Spleen (tissue), 11 donors: ENCODE measurements around the gene BLNK. TPM values are rescaled to one million over a fixed set of nuclear protein-coding genes. Genes with fewer than 3 reads are reported as not detected.

Source experiments
- DNase-seq: peaks from one replicate; pipeline ENCODE4 v3.0.0-alpha.2; 2020
- H3K27ac ChIP-seq, 8 donors: fragments of 200-600 bp; sonication (generic) in 7 of 8; 1 replicate in 4 of 8; 2 replicates in 4 of 8; pipeline versions ENCODE4 v1.5.0 to v1.8.0; 2016 to 2021; ENCODE audit warnings: inconsistent platforms in 4 of 8, mild to moderate bottlenecking in 4 of 8, moderate library complexity in 1 of 8
- H3K27me3 ChIP-seq, 7 donors: fragments of 200-600 bp; sonication (generic) in 6 of 7; replicated peaks in 1 of 7; 1 replicate in 4 of 7; 2 replicates in 3 of 7; pipeline versions ENCODE4 v1.5.0 to v1.8.0; 2016 to 2021; ENCODE audit warnings: inconsistent platforms in 3 of 7, mild to moderate bottlenecking in 1 of 7
- H3K36me3 ChIP-seq, 6 donors: fragments of 200-600 bp; sonication (generic) in 5 of 6; 1 replicate in 4 of 6; 2 replicates in 2 of 6; pipeline versions ENCODE4 v1.5.0 to v1.8.0; 2016 to 2021; ENCODE audit warnings: inconsistent platforms in 2 of 6
- H3K4me1 ChIP-seq, 6 donors: fragments of 200-600 bp; sonication (generic) in 5 of 6; 1 replicate in 3 of 6; 2 replicates in 3 of 6; pipeline versions ENCODE4 v1.5.0 to v1.8.0; 2016 to 2021; ENCODE audit warnings: inconsistent platforms in 3 of 6
- H3K4me3 ChIP-seq, 8 donors: fragments of 200-600 bp; sonication (generic) in 7 of 8; 1 replicate in 4 of 8; 2 replicates in 4 of 8; pipeline versions ENCODE4 v1.5.0 to v1.8.0; 2016 to 2021; ENCODE audit warnings: inconsistent platforms in 4 of 8, mild to moderate bottlenecking in 4 of 8, moderate library complexity in 2 of 8
- H3K9me3 ChIP-seq, 8 donors: fragments of 200-600 bp; sonication (generic) in 7 of 8; 1 replicate in 4 of 8; 2 replicates in 4 of 8; pipeline versions ENCODE4 v1.5.0 to v1.8.0; 2016 to 2021; ENCODE audit warnings: inconsistent platforms in 4 of 8
- POLR2A ChIP-seq, 3 donors: fragments of 450-650 bp; IDR thresholded peaks; one replicate each; pipeline ENCODE4 v1.5.1; 2017; ENCODE audit warnings: antibody characterized with exemption in 3 of 3, mild to moderate bottlenecking in 1 of 3
- POLR2AphosphoS5 ChIP-seq, 3 donors: sonication (generic); formaldehyde crosslinking; IDR thresholded peaks; one replicate each; pipeline ENCODE4 v1.5.1; 2017; ENCODE audit warnings: antibody characterized with exemption in 3 of 3
- WGBS, 5 donors: extraction: QIAGEN DNeasy Blood & Tissue Kit in 3 of 5; methylation state at CpG; one replicate each; pipeline versions ENCODE4 v1.1.5 to v1.1.7; 2013 to 2018; 5-methylcytosine and 5-hydroxymethylcytosine counted together
- intact Hi-C: fragments of 100-400 bp; cut with DNase I; formaldehyde crosslinking; loops from one replicate; pipeline ENCODE4 v1.15.0; 2023; ENCODE audit warnings: low total_unique reads
- polyA plus RNA-seq, 3 donors: library from polyadenylated mRNA; stranded (reverse); fragments of 200-250 nt; gene quantifications; one replicate each; pipeline ENCODE4 v1.2.1, GENCODE V29; 2013
- total RNA-seq, 7 donors: library from RNA; depleted of rRNA in 3 of 7; stranded (reverse); fragments of >200 nt in 3 of 7; fragmentation: NEBNext Ultra II Directional in 4 of 7; extraction: Animal tissue kit (Norgen Biotek cat#: 25700) in 4 of 7; gene quantifications; one replicate each; pipeline versions ENCODE4 v1.1.0 to v1.2.1, GENCODE V29; 2016 to 2021
- TF ChIP-seq, protein P1 (sequence below), 11 experiments: fragments of 200-600 bp in 7 of 11; fragments of 450-650 bp in 4 of 11; sonication (generic) in 4 of 11; IDR thresholded peaks in 8 of 11; conservative IDR thresholded peaks in 3 of 11; 1 replicate in 7 of 11; 2 replicates in 4 of 11; pipeline versions ENCODE4 v1.4.0 to v1.8.0; 2016 to 2021; ENCODE audit warnings: antibody characterized with exemption in 11 of 11, inconsistent platforms in 4 of 11, mild to moderate bottlenecking in 1 of 11
- donor health status: healthy with polysubstance abuse.
- donor health status: DM: no; HTN: no; CAD: no; lungs with moderate emphysema.
- donor health status: DM: no; HTN: no; CAD: no.
- donor health status: Bipolar disorder and iron deficiency.
- donor health status: healthy.
- donor health status: DM: no; HTN: no; CAD: no.
- donor health status: DM: yes; HTN: yes; CAD: no.

The BLNK gene
- total and polyA plus RNA-seq, 10 donors: 63.7 to 128 (median 91.0) TPM

DNA sequence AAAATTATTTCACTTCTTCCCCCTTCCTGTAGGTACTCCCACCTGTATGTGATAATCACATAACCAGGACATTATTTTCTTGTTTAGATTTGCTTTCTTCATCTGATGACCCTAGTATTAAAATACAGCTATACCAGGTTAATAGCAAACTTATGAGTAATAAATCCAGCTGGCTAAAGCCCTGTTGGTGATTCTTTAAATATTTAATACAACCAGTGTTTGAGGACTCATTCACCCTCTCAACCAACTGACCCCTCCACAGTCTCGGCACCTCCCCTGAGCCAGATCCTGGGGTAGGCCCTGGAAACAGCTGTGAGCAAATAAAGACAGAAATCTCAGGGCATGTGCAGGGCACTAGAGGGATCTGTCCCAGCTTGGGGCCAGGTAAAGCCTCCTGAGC, 58.5 kb downstream of the BLNK start:
- Histone ChIP-seq H3K4me3 (no peak overlapping the region), H3K9me3 (no peaks in the 10 kb centered on the region), H3K27me3 (no peaks in the 10 kb centered on the region), H3K36me3 (peaks cover 0 to 98% (median 60%) of the 10 kb centered on the region in 6 donors), H3K27ac (no peak overlapping the region), H3K4me1 (no peaks in the 10 kb centered on the region)
- no peak for DNase-seq
- intact Hi-C loops: no loop called here
- WGBS, 5 donors: 91 to 100% (median 96%) methylated on average over 1 of the region's 1 CpG
- TF ChIP-seq POLR2A (IDR thresholded peaks at IDR 0.05) (no peak), POLR2AphosphoS5 (IDR thresholded peaks at IDR 0.05) (no peak)
- TF ChIP-seq, protein P1, sequence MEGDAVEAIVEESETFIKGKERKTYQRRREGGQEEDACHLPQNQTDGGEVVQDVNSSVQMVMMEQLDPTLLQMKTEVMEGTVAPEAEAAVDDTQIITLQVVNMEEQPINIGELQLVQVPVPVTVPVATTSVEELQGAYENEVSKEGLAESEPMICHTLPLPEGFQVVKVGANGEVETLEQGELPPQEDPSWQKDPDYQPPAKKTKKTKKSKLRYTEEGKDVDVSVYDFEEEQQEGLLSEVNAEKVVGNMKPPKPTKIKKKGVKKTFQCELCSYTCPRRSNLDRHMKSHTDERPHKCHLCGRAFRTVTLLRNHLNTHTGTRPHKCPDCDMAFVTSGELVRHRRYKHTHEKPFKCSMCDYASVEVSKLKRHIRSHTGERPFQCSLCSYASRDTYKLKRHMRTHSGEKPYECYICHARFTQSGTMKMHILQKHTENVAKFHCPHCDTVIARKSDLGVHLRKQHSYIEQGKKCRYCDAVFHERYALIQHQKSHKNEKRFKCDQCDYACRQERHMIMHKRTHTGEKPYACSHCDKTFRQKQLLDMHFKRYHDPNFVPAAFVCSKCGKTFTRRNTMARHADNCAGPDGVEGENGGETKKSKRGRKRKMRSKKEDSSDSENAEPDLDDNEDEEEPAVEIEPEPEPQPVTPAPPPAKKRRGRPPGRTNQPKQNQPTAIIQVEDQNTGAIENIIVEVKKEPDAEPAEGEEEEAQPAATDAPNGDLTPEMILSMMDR (IDR thresholded peaks at IDR 0.05 in 8 of 11, conservative IDR thresholded peaks at IDR 0.05 in 3 of 11): no peak

DNA sequence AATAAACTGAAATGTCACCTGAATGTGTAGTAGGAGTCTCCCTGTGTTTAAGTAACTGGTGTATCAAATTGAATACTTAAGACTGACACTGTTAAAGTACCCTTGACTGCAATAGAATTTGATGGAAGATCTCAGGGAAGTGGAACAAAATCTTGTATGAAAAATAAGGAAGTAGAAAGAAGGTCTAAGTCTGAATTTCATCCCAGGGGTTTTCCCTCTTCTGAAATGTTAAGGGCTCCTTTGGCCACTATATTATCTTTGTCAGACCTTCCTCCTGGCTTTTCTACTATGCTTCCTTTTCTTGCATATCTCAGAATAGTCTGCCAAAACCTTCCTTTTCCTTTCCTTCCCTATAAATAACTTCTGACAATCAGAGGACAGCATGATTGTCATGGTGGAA, 59.6 kb downstream of the BLNK start:
- intact Hi-C loops: no loop called here
- no peaks in the 10 kb centered on the region for H3K27me3 ChIP-seq
- H3K4me1 ChIP-seq: no peaks in the 10 kb centered on the region
- H3K9me3 ChIP-seq: no peaks in the 10 kb centered on the region
- TF ChIP-seq POLR2AphosphoS5 (IDR thresholded peaks at IDR 0.05) (no peak), POLR2A (IDR thresholded peaks at IDR 0.05) (no peak)
- TF ChIP-seq, protein P1 (IDR thresholded peaks at IDR 0.05 in 8 of 11, conservative IDR thresholded peaks at IDR 0.05 in 3 of 11): no peak
- H3K27ac ChIP-seq: no peak overlapping the region
- no peak overlapping the region for H3K4me3 ChIP-seq
- H3K36me3 ChIP-seq: peaks cover 0 to 100% (median 67%) of the 10 kb centered on the region in 6 donors
- DNase-seq: no peak

DNA sequence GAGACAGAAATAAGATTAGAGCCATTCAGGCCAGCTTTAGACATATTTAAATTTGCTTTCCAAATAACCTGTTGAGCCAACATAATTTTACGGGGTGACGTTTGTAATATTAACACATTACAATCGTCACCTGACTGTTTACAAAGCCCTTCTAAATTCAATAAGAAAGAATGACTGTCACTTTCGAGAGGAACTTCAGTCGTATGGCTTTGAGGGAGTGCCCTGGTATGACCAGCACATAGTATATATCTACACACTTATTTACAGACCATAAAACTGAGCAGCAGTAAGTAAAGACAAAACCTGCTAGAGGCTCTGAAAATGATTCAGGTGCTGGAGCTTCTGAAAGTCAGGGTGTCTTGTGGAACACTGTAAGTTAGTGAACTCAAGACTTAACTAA, 62.4 kb downstream of the BLNK start:
- Histone ChIP-seq H3K27me3 (no peaks in the 10 kb centered on the region), H3K4me3 (no peak overlapping the region), H3K27ac (no peak overlapping the region), H3K36me3 (peaks cover 0 to 100% (median 66%) of the 10 kb centered on the region in 6 donors), H3K4me1 (no peaks in the 10 kb centered on the region), H3K9me3 (no peaks in the 10 kb centered on the region)
- intact Hi-C loops: no loop called here
- 71 to 87% (median 75%) methylated on average over 5 of the region's 5 CpGs for WGBS, 5 donors
- TF ChIP-seq POLR2A (IDR thresholded peaks at IDR 0.05) (no peak), POLR2AphosphoS5 (IDR thresholded peaks at IDR 0.05) (no peak)
- TF ChIP-seq, protein P1 (IDR thresholded peaks at IDR 0.05 in 8 of 11, conservative IDR thresholded peaks at IDR 0.05 in 3 of 11): no peak
- no peak for DNase-seq

DNA sequence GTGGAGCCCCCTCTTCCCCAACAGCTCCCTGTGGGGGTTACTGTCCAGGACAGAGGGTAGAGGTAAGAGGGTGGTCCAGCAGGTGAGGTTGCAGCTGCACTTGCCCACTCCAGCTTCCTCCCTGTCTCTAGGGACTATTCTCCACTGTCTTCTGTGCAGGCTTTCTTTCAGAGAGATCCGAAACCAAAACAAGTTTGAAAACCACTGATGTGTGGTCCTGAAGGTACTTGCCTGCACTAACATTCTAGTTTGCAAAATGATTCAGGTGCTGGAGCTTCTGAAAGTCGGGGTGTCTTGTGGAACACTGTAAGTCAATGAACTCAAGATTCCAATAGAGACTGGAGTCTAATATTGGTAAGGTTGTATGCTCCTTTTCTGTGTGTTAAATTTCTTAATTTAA, 63.1 kb downstream of the BLNK start:
- WGBS, 5 donors: 76 to 86% (median 77%) methylated on average over 2 of the region's 2 CpGs
- TF ChIP-seq POLR2AphosphoS5 (IDR thresholded peaks at IDR 0.05): no peak
- Histone ChIP-seq H3K4me1 (no peaks in the 10 kb centered on the region), H3K4me3 (no peak overlapping the region), H3K36me3 (peaks cover 0 to 100% (median 66%) of the 10 kb centered on the region in 6 donors), H3K27me3 (no peaks in the 10 kb centered on the region), H3K27ac (no peak overlapping the region), H3K9me3 (no peaks in the 10 kb centered on the region)
- DNase-seq: no peak
- intact Hi-C loops: no loop called here

DNA sequence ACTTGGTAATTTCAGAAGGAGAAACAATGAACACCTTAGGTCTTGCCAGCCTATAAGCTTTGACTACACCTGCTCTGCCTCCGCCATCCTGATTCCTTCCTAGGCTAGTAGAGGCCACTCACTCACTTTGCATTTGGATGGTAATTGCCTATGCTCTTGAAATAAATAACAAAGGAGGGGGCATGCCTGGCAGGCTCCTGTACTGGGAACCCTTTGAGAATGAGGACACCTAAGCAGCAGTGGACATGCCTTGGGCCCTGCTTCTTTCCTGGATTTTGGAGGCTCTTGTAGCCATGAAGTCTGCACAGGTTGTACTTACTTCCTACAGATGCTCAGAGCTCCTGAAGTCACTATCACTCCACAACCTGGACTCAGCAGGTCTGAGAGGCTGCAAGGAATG, 65.8 kb downstream of the BLNK start:
- peaks cover 0 to 100% (median 74%) of the 10 kb centered on the region in 6 donors for H3K36me3 ChIP-seq
- WGBS, 5 donors: 90 to 100% (median 95%) methylated on average over 1 of the region's 1 CpG
- no peak overlapping the region for H3K4me3 ChIP-seq
- H3K9me3 ChIP-seq: no peaks in the 10 kb centered on the region
- DNase-seq: no peak
- no peaks in the 10 kb centered on the region for H3K27me3 ChIP-seq
- intact Hi-C loops: no loop called here
- H3K4me1 ChIP-seq: no peaks in the 10 kb centered on the region
- TF ChIP-seq, protein P1 (IDR thresholded peaks at IDR 0.05 in 8 of 11, conservative IDR thresholded peaks at IDR 0.05 in 3 of 11): no peak
- TF ChIP-seq POLR2AphosphoS5 (IDR thresholded peaks at IDR 0.05): no peak
- no peak for TF ChIP-seq POLR2A (IDR thresholded peaks at IDR 0.05)
- H3K27ac ChIP-seq: no peak overlapping the region
